ENCODE data around the gene EXOC6.

EXOC6 gene
- 30.5 to 33.9 (median 33.9) reads per million in 3 experiments for total RNA-seq

GRCh38 chr10:92848441-92849233 lies at the start of gene EXOC6:
Gene EXOC6 (plus strand): TSS chr10:92848520. CDS start chr10:92848534, 14 bp downstream.
- peak; percentile 86 for DNase-seq

- no peak for DNase-seq
Measured at GRCh38 chr10:92799568-92799967, 48.8 kb upstream of the EXOC6 start.

- DNase-seq, result no peak
Measured at GRCh38 chr10:92800134-92800733, 48.1 kb upstream of the EXOC6 start.

GRCh38 chr10:92801978-92802872 lies 46.1 kb upstream of the EXOC6 start:
- DNase-seq, result no peak

GRCh38 chr10:92809840-92810239 lies 38.5 kb upstream of the EXOC6 start:
- DNase-seq, result no peak

GRCh38 chr10:92810934-92811532 lies 37.3 kb upstream of the EXOC6 start:
- no peak for DNase-seq

- DNase-seq, result no peak
Measured at GRCh38 chr10:92811986-92812385, 36.3 kb upstream of the EXOC6 start.

- no peak for DNase-seq
Measured at GRCh38 chr10:92813979-92814378, 34.3 kb upstream of the EXOC6 start.

GRCh38 chr10:92814790-92815189 lies 33.5 kb upstream of the EXOC6 start:
- no peak for DNase-seq

GRCh38 chr10:92816091-92816531 lies 32.2 kb upstream of the EXOC6 start:
- DNase-seq, result no peak

GRCh38 chr10:92822060-92822634 lies 26.2 kb upstream of the EXOC6 start:
- DNase-seq, result no peak

GRCh38 chr10:92822964-92823363 lies 25.4 kb upstream of the EXOC6 start:
- DNase-seq, result no peak

- no peak for DNase-seq
Measured at GRCh38 chr10:92826061-92826460, 22.3 kb upstream of the EXOC6 start.

- DNase-seq, result no peak
Measured at GRCh38 chr10:92826504-92826903, 21.8 kb upstream of the EXOC6 start.

- no peak for DNase-seq
Measured at GRCh38 chr10:92829042-92829785, 19.1 kb upstream of the EXOC6 start.

GRCh38 chr10:92829786-92830377 lies 18.4 kb upstream of the EXOC6 start:
- DNase-seq, result no peak

- no peak for DNase-seq
Measured at GRCh38 chr10:92830478-92831389, 17.6 kb upstream of the EXOC6 start.

- no peak for DNase-seq
Measured at GRCh38 chr10:92832121-92832520, 16.2 kb upstream of the EXOC6 start.

- no peak for DNase-seq
Measured at GRCh38 chr10:92832998-92833650, 15.2 kb upstream of the EXOC6 start.

GRCh38 chr10:92834331-92834730 lies 14.0 kb upstream of the EXOC6 start:
- DNase-seq, result no peak
